ENCODE data around the gene CLDN7.
A peak's percentile ranks its signal among the peaks of the same experiment; 100 is the strongest.

The CLDN7 gene

GRCh38 chr17:7285679-7286078 lies 23.4 kb upstream of the CLDN7 start:
- DNase-seq (ENCODE audit: low read depth): no peak

GRCh38 chr17:7284911-7285310 lies 22.6 kb upstream of the CLDN7 start:
- DNase-seq (ENCODE audit: low read depth): no peak

- no peak for DNase-seq (ENCODE audit: low read depth)
These were observed 21.4 kb upstream of the CLDN7 start for GRCh38 chr17:7283471-7284216.

GRCh38 chr17:7282752-7283321 lies 20.6 kb upstream of the CLDN7 start:
- DNase-seq (ENCODE audit: low read depth): no peak

- DNase-seq (ENCODE audit: low read depth): no peak
These were observed 19.9 kb upstream of the CLDN7 start for GRCh38 chr17:7281953-7282751.

DNA sequence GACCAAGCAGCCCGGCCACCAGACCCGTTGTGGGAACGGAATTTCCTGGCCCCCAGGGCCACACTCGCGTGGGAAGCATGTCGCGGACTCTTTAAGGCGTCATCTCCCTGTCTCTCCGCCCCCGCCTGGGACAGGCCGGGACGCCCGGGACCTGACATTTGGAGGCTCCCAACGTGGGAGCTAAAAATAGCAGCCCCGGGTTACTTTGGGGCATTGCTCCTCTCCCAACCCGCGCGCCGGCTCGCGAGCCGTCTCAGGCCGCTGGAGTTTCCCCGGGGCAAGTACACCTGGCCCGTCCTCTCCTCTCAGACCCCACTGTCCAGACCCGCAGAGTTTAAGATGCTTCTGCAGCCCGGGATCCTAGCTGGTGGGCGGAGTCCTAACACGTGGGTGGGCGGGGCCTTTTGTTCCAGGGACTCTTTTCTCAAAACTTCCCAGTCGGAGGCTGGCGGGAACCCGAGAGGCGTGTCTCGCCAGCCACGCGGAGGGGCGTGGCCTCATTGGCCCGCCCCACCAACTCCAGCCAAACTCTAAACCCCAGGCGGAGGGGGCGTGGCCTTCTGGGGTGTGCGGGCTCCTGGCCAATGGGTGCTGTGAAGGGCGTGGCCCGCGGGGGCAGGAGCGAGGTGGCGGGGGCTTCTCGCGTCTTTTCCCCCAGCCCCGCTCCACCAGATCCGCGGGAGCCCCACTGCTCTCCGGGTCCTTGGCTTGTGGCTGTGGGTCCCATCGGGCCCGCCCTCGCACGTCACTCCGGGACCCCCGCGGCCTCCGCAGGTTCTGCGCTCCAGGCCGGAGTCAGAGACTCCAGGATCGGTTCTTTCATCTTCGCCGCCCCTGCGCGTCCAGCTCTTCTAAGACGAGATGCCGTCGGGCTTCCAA lies 19.0 kb upstream of the CLDN7 start, which contains the start of gene SLC2A4:
TSS of gene SLC2A4 (plus strand) at position 645 of the 879 bp plus-strand sequence. CDS start at position 862, 217 bp downstream.
- peak; percentile 87 for DNase-seq (ENCODE audit: low read depth)

DNA sequence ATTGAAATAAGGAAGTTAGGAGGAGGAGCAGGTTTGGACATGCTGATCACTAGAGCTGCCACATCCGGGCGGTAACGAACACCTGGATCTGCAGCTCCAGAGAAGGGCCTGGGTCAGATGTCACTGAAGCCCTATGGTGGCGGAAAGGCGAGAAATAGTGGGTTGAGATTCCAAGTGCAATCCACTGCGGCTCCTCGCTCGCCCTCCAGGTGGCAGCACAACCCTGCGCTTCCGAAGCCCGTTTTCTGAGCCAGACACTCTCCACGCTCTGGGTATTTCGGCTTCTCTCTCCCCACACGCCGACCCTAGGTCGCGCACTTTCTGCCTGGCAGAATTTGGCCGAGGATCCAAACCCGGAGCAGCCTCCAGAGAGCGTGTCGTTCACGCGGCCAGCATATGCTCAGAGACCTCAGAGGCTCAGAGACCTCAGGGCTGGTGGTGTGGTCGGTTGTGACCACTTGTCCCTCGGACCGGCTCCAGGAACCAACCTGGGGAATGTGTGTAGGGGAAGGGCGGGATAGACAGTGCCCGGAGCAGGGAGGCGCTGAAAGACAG lies 18.3 kb upstream of the CLDN7 start:
- peak; percentile 81 for DNase-seq (ENCODE audit: low read depth)

DNA sequence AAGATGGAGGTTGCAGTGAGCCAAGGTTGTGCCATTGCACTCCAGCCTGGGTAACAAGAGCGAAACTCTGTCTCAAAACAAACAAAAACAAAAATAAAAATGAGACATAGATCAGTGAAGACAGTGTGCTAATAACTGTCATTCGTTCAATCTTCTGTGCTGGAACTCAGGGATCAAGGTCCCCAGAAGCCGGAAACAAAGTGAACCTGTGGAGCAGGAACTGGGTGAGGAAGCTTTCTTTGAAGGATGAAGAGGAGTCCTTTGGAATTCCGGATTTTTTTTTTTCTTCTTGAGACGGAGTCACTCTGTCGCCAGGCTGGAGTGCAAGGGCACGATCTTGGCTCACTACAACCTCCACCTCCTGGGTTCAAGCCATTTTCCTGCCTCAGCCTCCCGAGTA lies 17.2 kb upstream of the CLDN7 start:
- no peak for DNase-seq (ENCODE audit: low read depth)

DNA sequence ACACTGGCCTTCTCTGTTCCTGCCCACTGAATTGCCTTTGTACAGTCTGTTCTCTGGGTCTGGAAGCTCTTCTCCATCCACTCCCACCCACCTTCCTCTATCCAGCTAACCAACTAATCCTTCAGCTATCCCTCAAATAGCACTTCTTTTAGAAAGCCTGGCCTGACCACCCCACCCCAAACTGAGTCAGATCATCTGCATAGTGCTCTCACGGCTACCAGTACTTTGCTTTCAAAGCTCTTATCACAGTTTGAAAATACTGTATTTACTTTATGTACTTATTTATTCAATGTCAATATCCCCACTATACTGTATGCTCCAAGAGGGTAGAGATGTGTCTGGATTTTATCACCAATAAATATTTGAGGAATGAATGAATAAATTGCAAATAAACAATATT lies 4.5 kb upstream of the CLDN7 start:
- no peak for DNase-seq (ENCODE audit: low read depth)

DNA sequence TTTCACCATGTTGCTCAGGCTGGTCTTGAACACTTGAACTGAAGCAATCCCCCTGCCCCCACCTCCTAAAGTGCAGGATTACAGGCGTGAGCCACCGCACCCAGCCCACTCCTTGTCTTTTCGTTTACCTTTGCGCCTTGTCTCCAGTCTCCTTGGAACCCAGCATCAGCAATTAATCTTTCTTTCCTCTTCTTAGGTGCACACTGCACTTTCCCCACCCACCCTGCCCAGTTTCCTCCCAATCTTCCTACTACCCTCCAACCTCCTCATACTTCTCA lies 1.5 kb upstream of the CLDN7 start:
- no peak for DNase-seq (ENCODE audit: low read depth)

DNA sequence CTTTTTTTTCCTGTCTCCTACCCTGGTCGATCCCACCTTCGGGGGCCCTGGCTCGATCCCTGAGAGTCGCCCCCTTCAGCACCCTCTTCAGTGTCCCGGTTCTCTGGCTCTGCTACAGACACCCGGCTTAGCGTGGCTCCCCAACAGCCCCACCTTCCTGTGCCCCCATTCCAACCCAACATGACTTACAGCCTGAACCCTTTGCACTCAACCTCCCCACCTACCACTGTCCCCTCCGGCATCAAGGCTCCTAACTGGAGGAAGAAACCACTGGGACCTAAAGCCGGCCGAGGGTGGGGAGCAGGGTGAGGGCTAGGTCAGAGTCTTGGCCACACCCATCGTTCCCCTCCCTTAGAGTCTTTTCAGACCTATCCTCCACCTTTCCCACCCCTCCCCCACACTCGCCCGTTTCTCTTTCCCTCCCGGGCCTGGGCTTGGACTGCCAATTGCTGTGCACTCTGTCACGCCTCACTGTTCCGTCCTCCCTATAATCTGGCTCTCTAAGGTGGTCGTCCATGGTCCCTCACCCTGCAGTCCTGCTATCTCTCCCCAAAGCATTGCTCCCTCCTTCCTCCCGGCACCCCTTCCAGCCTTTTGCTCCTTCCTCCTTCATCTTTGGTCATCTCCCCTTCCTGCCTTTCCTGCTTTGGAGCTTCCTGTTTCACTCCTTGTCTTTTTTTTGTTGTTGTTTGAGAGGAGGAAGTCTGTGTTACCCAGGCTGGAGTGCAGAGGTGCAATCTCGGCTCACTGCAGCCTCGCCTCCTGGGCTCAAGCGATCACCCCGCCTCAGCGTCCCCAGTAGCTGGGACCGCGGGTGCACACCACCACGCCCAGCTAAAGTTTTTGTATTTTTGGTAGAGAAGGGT lies 890 bp upstream of the CLDN7 start:
- no peak for DNase-seq (ENCODE audit: low read depth)

GRCh38 chr17:7261379-7262191 lies 693 bp downstream of the CLDN7 start:
- peak; percentile 47 for DNase-seq (ENCODE audit: low read depth)

DNA sequence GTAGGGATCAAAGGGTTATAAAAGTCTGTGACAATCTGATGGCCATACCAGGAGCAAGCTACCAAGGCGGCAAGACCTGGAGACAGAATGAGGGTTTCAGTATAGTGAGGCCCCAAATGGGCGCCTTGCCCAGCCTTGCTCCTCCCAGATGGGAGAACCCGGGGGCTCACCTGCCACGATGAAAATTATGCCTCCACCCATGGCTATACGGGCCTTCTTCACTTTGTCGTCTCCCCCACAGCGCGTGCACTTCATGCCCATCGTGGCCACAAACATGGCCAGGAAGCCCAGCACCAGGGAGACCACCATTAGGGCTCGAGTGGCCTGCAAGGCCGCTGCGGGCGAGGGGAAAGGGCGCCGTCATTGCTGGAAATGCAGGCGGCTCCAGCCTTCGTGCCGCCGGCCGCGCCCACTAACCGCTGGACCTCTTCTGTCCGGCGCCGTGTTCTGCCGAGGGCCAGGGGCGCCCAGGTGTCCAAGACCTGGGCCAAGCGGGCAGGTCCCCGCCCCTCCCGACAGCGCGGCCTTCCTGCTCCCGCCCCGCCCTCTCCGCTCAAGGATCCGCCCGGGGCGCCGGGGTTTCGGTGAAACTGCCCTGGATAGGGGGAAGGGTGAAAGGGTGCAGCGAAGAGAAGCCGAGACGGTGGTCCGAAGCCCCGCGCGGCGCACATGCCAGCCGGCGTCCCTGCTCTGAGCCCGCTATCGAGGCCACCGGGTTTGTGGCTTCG lies 1.5 kb downstream of the CLDN7 start:
- DNase-seq (ENCODE audit: low read depth): no peak

- no peak for DNase-seq (ENCODE audit: low read depth)
These were observed 2.1 kb downstream of the CLDN7 start for GRCh38 chr17:7260151-7260550.

GRCh38 chr17:7259555-7259889 lies 2.8 kb downstream of the CLDN7 start:
- DNase-seq (ENCODE audit: low read depth): no peak

- DNase-seq (ENCODE audit: low read depth): no peak
These were observed 3.3 kb downstream of the CLDN7 start for GRCh38 chr17:7258731-7259554.

DNA sequence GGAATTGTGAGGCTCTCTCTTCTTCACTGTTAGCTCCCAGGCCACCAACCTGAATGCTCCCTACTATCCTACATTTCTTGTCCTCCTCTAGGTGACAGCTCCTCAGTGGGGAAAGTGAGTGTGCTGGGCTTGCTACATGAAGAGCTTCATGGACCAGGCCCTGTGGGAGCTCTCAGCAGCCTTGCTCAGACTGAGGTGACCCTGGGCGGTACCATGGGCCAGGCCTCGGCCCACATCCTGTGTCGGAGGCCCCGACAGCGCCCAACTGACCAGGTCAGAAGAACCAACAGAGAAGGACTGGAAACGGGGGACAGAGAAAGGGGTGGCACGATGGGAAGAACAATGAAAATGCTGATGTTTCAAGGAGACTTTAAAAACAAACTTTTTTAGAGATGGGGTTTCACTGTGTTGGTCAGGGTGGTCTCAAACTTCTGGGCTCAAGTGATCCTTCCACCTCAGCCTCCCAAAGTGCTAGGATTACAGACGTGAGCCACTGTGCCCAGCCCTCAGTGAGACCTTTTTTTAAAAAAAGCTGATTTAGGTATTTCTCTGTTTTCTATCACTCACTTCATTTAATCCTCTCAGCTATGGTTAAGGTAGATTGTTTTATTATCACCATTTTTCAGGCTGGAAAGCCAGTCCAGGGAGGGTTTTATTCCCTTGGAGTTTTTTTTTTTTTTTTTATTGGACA lies 5.4 kb downstream of the CLDN7 start:
- DNase-seq (ENCODE audit: low read depth): no peak

GRCh38 chr17:7254511-7254910 lies 7.8 kb downstream of the CLDN7 start:
- no peak for DNase-seq (ENCODE audit: low read depth)

Data from stimulated activated CD4-positive, alpha-beta T cell treated with anti-CD3 and anti-CD28 coated beads, Interleukin-2, amount 100 ng/mL, for 4 hours (primary cell).